Neural cell (in vitro differentiated cells): Measurements from ENCODE around the gene PLAGL1. TPM values are rescaled to one million over a fixed set of nuclear protein-coding genes. Genes with fewer than 3 reads are reported as not detected.

ENCODE experiments used
- H2AFZ ChIP-seq: fragments of 200-600, 300-800 bp; sonication (generic), shearing (Covaris generic); 2 replicates; pipeline ENCODE4 v1.6.0; 2014; ENCODE audit warnings: low read depth, mild to moderate bottlenecking, antibody characterized with exemption, low read length, moderate library complexity
- H3F3A ChIP-seq: fragments of 200-600 bp; shearing (Covaris generic); 2 replicates; pipeline ENCODE4 v1.6.1; 2016; ENCODE audit warnings: mild to moderate bottlenecking, moderate library complexity, mixed read lengths, antibody characterized with exemption, low read length; ENCODE audit not compliant: insufficient read depth, poor library complexity, severe bottlenecking
- H3K27ac ChIP-seq: fragments of 200-600, 300-800 bp; sonication (generic), shearing (Covaris generic); 2 replicates; pipeline ENCODE4 v1.5.1; 2014; ENCODE audit warnings: mild to moderate bottlenecking, low read length, moderate library complexity
- H3K27me3 ChIP-seq: fragments of 300-800, 200-600 bp; sonication (generic), shearing (Covaris generic); 2 replicates; pipeline ENCODE4 v1.6.0; 2014; ENCODE audit warnings: mild to moderate bottlenecking, low read depth, low read length, moderate library complexity; ENCODE audit not compliant: insufficient read depth
- H3K36me3 ChIP-seq: fragments of 300-800, 200-600 bp; sonication (generic), shearing (Covaris generic); 2 replicates; pipeline ENCODE4 v1.5.1; 2014; ENCODE audit warnings: mild to moderate bottlenecking, antibody characterized with exemption, low read length, moderate library complexity; ENCODE audit not compliant: insufficient read depth
- H3K4me2 ChIP-seq: fragments of 300-800, 200-600 bp; sonication (generic), shearing (Covaris generic); 2 replicates; pipeline ENCODE4 v1.6.0; 2014; ENCODE audit warnings: mild to moderate bottlenecking, low read length
- H3K4me3 ChIP-seq: fragments of 300-800, 200-600 bp; sonication (generic), shearing (Covaris generic); 2 replicates; pipeline ENCODE4 v1.5.1; 2014; ENCODE audit warnings: mild to moderate bottlenecking, low read length, moderate library complexity
- H3K79me2 ChIP-seq: fragments of 200-600 bp; shearing (Covaris generic); replicated peaks from 2 replicates; pipeline ENCODE4 v1.6.0; 2014; ENCODE audit warnings: mild to moderate bottlenecking, low read length, moderate library complexity; ENCODE audit not compliant: insufficient read depth
- H3K9ac ChIP-seq: fragments of 300-800, 200-600 bp; sonication (generic), shearing (Covaris generic); 2 replicates; pipeline ENCODE4 v1.6.1; 2016; ENCODE audit warnings: mild to moderate bottlenecking, low read length, mixed read lengths
- H3K9me2 ChIP-seq: fragments of 200-600 bp; shearing (Covaris generic); 2 replicates; pipeline ENCODE4 v1.6.1; 2016; ENCODE audit warnings: mild to moderate bottlenecking, low read length, mixed read lengths; ENCODE audit not compliant: insufficient read depth
- H3K9me3 ChIP-seq: fragments of 200-600, 300-800 bp; sonication (generic), shearing (Covaris generic); 2 replicates; pipeline ENCODE4 v1.6.1; 2016; ENCODE audit warnings: mild to moderate bottlenecking, mixed run types, low read length, moderate library complexity, mixed read lengths
- H4K20me1 ChIP-seq: fragments of 200-600 bp; shearing (Covaris generic); 2 replicates; pipeline ENCODE4 v1.6.1; 2016; ENCODE audit warnings: mild to moderate bottlenecking, mixed run types; ENCODE audit not compliant: insufficient read depth
- CTCF ChIP-seq: fragments of 450-650 bp; IDR thresholded peaks from 2 replicates; pipeline ENCODE4 v1.5.1; 2014; ENCODE audit warnings: antibody characterized with exemption, mild to moderate bottlenecking, moderate library complexity; ENCODE audit not compliant: poor library complexity, severe bottlenecking
- EP300 ChIP-seq: fragments of 450-650 bp; conservative IDR thresholded peaks from 2 replicates; pipeline ENCODE4 v1.6.1; 2014; ENCODE audit warnings: antibody characterized with exemption, mild to moderate bottlenecking, moderate library complexity; ENCODE audit not compliant: poor library complexity, severe bottlenecking
- EZH2 ChIP-seq: fragments of 200-600, 300-800 bp; shearing (Covaris generic), sonication (generic); IDR thresholded peaks from 2 replicates; pipeline ENCODE4 v1.6.1; 2014; ENCODE audit warnings: antibody characterized with exemption, low read length, borderline replicate concordance, mild to moderate bottlenecking; ENCODE audit not compliant: insufficient read depth, poor library complexity, severe bottlenecking
- MXI1 ChIP-seq: fragments of 450-650 bp; conservative IDR thresholded peaks from 2 replicates; pipeline ENCODE4 v1.6.1; 2014; ENCODE audit warnings: antibody characterized with exemption, mild to moderate bottlenecking; ENCODE audit not compliant: poor library complexity, severe bottlenecking
- POLR2AphosphoS5 ChIP-seq: IDR thresholded peaks from 2 replicates; pipeline ENCODE4 v1.6.1; 2012
- RAD21 ChIP-seq: fragments of 450-650 bp; conservative IDR thresholded peaks from 2 replicates; pipeline ENCODE4 v1.6.1; 2014; ENCODE audit warnings: antibody characterized with exemption, mild to moderate bottlenecking, moderate library complexity
- REST ChIP-seq: IDR thresholded peaks from 2 replicates; pipeline ENCODE4 v1.6.1; 2012; ENCODE audit warnings: borderline replicate concordance
- SMC3 ChIP-seq: fragments of 450-650 bp; conservative IDR thresholded peaks from 2 replicates; pipeline ENCODE4 v1.6.1; 2014; ENCODE audit warnings: antibody characterized with exemption, mild to moderate bottlenecking, moderate library complexity; ENCODE audit not compliant: poor library complexity
- TAF1 ChIP-seq: IDR thresholded peaks from 2 replicates; pipeline ENCODE4 v1.6.1; 2012; ENCODE audit warnings: low read depth
- polyA plus RNA-seq: library from polyadenylated mRNA; depleted of rRNA; stranded (reverse); fragments of >200 nt; gene quantifications from 2 replicates; pipeline ENCODE4 v1.2.3, GENCODE V29; 2014

The PLAGL1 gene
- polyA plus RNA-seq, 1 donor from 2014 or later, result 22.3 TPM

GRCh38 chr6:143999406-143999805 lies 8.7 kb downstream of the PLAGL1 start:
- Histone ChIP-seq H3K9me3 (no peaks in the 10 kb centered on the region), H3K79me2 (no peaks in the 10 kb centered on the region), H3K4me3 (no peak overlapping the region), H4K20me1 (no peaks in the 10 kb centered on the region), H3K9ac (no peak overlapping the region), H3K27me3 (no peaks in the 10 kb centered on the region), H2AFZ (no peak overlapping the region), H3K4me2 (no peak overlapping the region), H3K36me3 (no peaks in the 10 kb centered on the region), H3K27ac (no peak overlapping the region), H3F3A (peaks cover 3% of the 10 kb centered on the region), H3K9me2 (no peaks in the 10 kb centered on the region)
- no peak for TF ChIP-seq CTCF
- no peak for TF ChIP-seq EZH2
- no peak for TF ChIP-seq POLR2AphosphoS5
- no peak for TF ChIP-seq RAD21
- TF ChIP-seq SMC3, result no peak
- TF ChIP-seq EP300, result no peak
- TF ChIP-seq MXI1, result no peak
- no peak for TF ChIP-seq TAF1
- no peak for TF ChIP-seq REST

- Histone ChIP-seq H3K9me3 (no peaks in the 10 kb centered on the region), H3K4me2 (no peak overlapping the region), H3K4me3 (no peak overlapping the region), H3K9ac (no peak overlapping the region), H3K9me2 (no peaks in the 10 kb centered on the region), H3K27me3 (no peaks in the 10 kb centered on the region), H3K36me3 (no peaks in the 10 kb centered on the region), H3F3A (peaks cover 3% of the 10 kb centered on the region), H3K27ac (no peak overlapping the region), H4K20me1 (no peaks in the 10 kb centered on the region), H2AFZ (no peak overlapping the region), H3K79me2 (no peaks in the 10 kb centered on the region)
- TF ChIP-seq CTCF (no peak), RAD21 (no peak), REST (no peak), EZH2 (no peak)
Observed at GRCh38 chr6:143998686-143999085, 9.4 kb downstream of the PLAGL1 start.
